NB4 (cell line): ENCODE data around the gene FHL3.

Source experiments
- DNase-seq: peaks from one replicate; pipeline ENCODE4 v3.0.0; 2010; ENCODE audit warnings: low read depth
- H3K4me3 ChIP-seq: one replicate; pipeline ENCODE4 v1.5.1; 2011; ENCODE audit warnings: mild to moderate bottlenecking, low read depth, low read length, moderate library complexity
- CTCF ChIP-seq: IDR thresholded peaks from one replicate; pipeline ENCODE4 v1.5.1; 2012; ENCODE audit warnings: low read depth, low read length
- MAX ChIP-seq: IDR thresholded peaks from 2 replicates; pipeline ENCODE4 v1.6.1; 2011; ENCODE audit warnings: low read depth, low read length
- MYC ChIP-seq: IDR thresholded peaks from 2 replicates; pipeline ENCODE4 v1.6.1; 2011; ENCODE audit warnings: low read depth, low read length
- POLR2A ChIP-seq: IDR thresholded peaks from 2 replicates; pipeline ENCODE4 v1.6.1; 2011; ENCODE audit warnings: mild to moderate bottlenecking; ENCODE audit not compliant: insufficient read length; ENCODE audit errors: extremely low read depth

Gene FHL3

GRCh38 chr1:37951783-37952624 lies 53.3 kb downstream of the FHL3 start:
- DNase-seq = no peak
- H3K4me3 ChIP-seq = no peak overlapping the region
- TF ChIP-seq POLR2A (no peak), CTCF (no peak), MYC (no peak), MAX (no peak)

GRCh38 chr1:37951041-37951782 lies 54.1 kb downstream of the FHL3 start:
- TF ChIP-seq MAX (no peak), CTCF (no peak), POLR2A (no peak), MYC (no peak)
- peak; percentile 32 for DNase-seq
- H3K4me3 ChIP-seq = no peak overlapping the region

GRCh38 chr1:37949524-37950152 lies 55.7 kb downstream of the FHL3 start:
- no peak overlapping the region for H3K4me3 ChIP-seq
- DNase-seq = no peak
- TF ChIP-seq MAX (no peak), MYC (no peak), POLR2A (no peak), CTCF (no peak)

GRCh38 chr1:37948841-37949240 lies 56.5 kb downstream of the FHL3 start:
- TF ChIP-seq MYC = no peak
- no peak overlapping the region for H3K4me3 ChIP-seq
- DNase-seq = no peak

GRCh38 chr1:37948166-37948565 lies 57.1 kb downstream of the FHL3 start:
- no peak for TF ChIP-seq CTCF
- no peak for TF ChIP-seq MYC
- no peak for TF ChIP-seq MAX
- no peak for TF ChIP-seq POLR2A
- no peak for DNase-seq
- no peak overlapping the region for H3K4me3 ChIP-seq

GRCh38 chr1:37947364-37947763 lies 58.0 kb downstream of the FHL3 start:
- DNase-seq = peak; percentile 35
- peak overlapping the region; percentile 75 for H3K4me3 ChIP-seq
- TF ChIP-seq MAX = no peak
- no peak for TF ChIP-seq CTCF
- no peak for TF ChIP-seq MYC
- no peak for TF ChIP-seq POLR2A
